Fibroblast of lung (primary cell): ENCODE data around the gene CSNK2B. TPM values are rescaled to one million over a fixed set of nuclear protein-coding genes. Genes with fewer than 3 reads are reported as not detected.

Experiments used
- DNase-seq, 2 donors: peaks; one replicate each; pipeline versions ENCODE4 v3.0.0 to v3.0.0-alpha.2; 2010; ENCODE audit warnings: low read depth in 2 of 2
- H2AFZ ChIP-seq: 2 replicates; pipeline ENCODE4 v1.5.1; 2012; ENCODE audit warnings: low read length, control low read depth, inconsistent platforms
- H3K27ac ChIP-seq: 2 replicates; pipeline ENCODE4 v1.5.1; 2011; ENCODE audit warnings: low read length, control low read depth; ENCODE audit not compliant: insufficient read depth
- H3K27me3 ChIP-seq: 2 replicates; pipeline ENCODE4 v1.5.1; 2011; ENCODE audit warnings: mild to moderate bottlenecking, low read length; ENCODE audit not compliant: control insufficient read depth, insufficient read depth
- H3K36me3 ChIP-seq: 2 replicates; pipeline ENCODE4 v1.5.1; 2011; ENCODE audit warnings: low read length; ENCODE audit not compliant: control insufficient read depth, insufficient read depth
- H3K4me1 ChIP-seq: 2 replicates; pipeline ENCODE4 v1.5.1; 2011; ENCODE audit warnings: low read length; ENCODE audit not compliant: control insufficient read depth, insufficient read depth; ENCODE audit errors: extremely low read depth
- H3K4me2 ChIP-seq: 2 replicates; pipeline ENCODE4 v1.5.1; 2011; ENCODE audit warnings: low read length, control low read depth; ENCODE audit not compliant: insufficient read depth; ENCODE audit errors: extremely low read depth
- H3K4me3 ChIP-seq, 4 experiments: fragments of 200-600 bp in 1 of 4; sonication (generic) in 1 of 4; replicated peaks in 1 of 4; 2 replicates each; pipeline ENCODE4 v1.5.1; 2011 to 2016; ENCODE audit warnings: low read length in 4 of 4, low read depth in 3 of 4, mild to moderate bottlenecking in 3 of 4, control low read depth in 2 of 4, inconsistent platforms in 1 of 4, mixed read lengths in 1 of 4; ENCODE audit not compliant: insufficient read depth in 1 of 4; ENCODE audit errors: control extremely low read depth in 1 of 4
- H3K79me2 ChIP-seq: 2 replicates; pipeline ENCODE4 v1.5.1; 2012; ENCODE audit warnings: mild to moderate bottlenecking, low read length, inconsistent platforms; ENCODE audit not compliant: control insufficient read depth, insufficient read depth
- H3K9ac ChIP-seq: 2 replicates; pipeline ENCODE4 v1.5.1; 2011; ENCODE audit warnings: mild to moderate bottlenecking, low read length, control low read depth; ENCODE audit not compliant: insufficient read depth
- H3K9me3 ChIP-seq: 2 replicates; pipeline ENCODE4 v1.5.1; 2012; ENCODE audit warnings: low read depth, low read length; ENCODE audit not compliant: control insufficient read depth, insufficient read depth
- H4K20me1 ChIP-seq: 2 replicates; pipeline ENCODE4 v1.5.1; 2011; ENCODE audit warnings: low read length; ENCODE audit not compliant: control insufficient read depth, insufficient read depth; ENCODE audit errors: extremely low read depth
- CTCF ChIP-seq, 2 donors: IDR thresholded peaks in 1 of 2; conservative IDR thresholded peaks in 1 of 2; 1 replicate in 1 of 2; 2 replicates in 1 of 2; pipeline ENCODE4 v1.5.1; 2011 to 2012; ENCODE audit warnings: low read length in 2 of 2, control low read depth in 1 of 2, inconsistent platforms in 1 of 2, low read depth in 1 of 2, mild to moderate bottlenecking in 1 of 2
- EZH2 ChIP-seq: IDR thresholded peaks from 2 replicates; pipeline ENCODE4 v1.5.1; 2012; ENCODE audit warnings: low read length, control low read depth, mild to moderate bottlenecking; ENCODE audit errors: missing control alignments
- polyA plus RNA-seq, 2 donors: library from polyadenylated mRNA; depleted of rRNA in 1 of 2; stranded (reverse) in 1 of 2; unstranded in 1 of 2; fragments of >200 nt; gene quantifications; 2 replicates each; pipeline ENCODE4 v1.2.1, GENCODE V29; 2011 to 2012; ENCODE audit warnings: missing spikeins in 1 of 2
- total RNA-seq: library from RNA; depleted of rRNA; stranded (reverse); fragments of >200 nt; gene quantifications from 2 replicates; pipeline ENCODE4 v1.2.1, GENCODE V29; 2014

Gene CSNK2B
- total and polyA plus RNA-seq, 2 donors (not counting 1 experiment from before 2014, with no cell fraction given) = 67.2 to 84.9 TPM

DNA sequence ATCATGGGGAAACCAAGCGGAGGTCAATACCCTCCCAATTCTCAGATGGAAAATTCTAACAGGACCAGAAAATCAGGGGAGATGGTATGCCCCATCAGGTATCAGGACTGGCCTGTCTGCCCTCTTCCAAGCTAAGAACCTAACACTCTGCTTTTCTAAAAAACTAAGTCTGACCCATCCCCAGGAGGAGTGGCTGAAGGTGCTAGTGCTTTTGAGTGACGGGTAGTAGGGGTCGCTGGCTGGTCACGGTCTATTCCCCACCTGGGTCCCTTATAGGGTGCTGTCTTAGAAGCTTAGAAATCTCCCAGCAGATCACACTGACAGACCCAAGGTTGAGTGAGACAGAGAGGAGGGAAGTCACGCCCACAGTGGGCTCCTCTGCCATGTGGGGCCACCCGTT is 27.7 kb downstream of the CSNK2B start:
- Histone ChIP-seq H3K9me3 (no peaks in the 10 kb centered on the region), H3K36me3 (peaks cover 21% of the 10 kb centered on the region), H2AFZ (no peak overlapping the region)

DNA sequence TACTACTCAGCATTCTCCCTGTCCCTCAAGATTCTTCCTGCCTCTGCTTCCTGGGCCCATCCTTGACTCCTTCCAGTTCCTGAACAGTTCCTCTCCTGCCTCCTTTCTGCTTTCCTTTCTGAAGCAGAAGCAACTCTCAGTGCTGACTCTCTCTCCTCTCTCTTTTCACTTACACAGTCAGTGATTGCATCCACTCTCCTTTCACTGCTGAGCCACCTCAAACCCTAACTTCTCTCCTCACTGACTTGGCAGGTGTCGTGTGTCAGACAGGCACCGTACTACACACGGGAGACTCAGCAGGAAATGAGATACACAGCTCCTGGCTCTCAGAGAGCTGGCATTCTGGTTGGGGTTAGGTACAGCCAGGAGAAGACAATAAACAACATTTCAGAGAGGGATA is 31.7 kb downstream of the CSNK2B start:
- H3K79me2 ChIP-seq = peaks cover 19% of the 10 kb centered on the region
- DNase-seq = no peak
- no peaks in the 10 kb centered on the region for H4K20me1 ChIP-seq
- TF ChIP-seq EZH2 = no peak
- TF ChIP-seq CTCF (conservative IDR thresholded peaks at IDR 0.05 in 1 of 2, IDR thresholded peaks at IDR 0.05 in 1 of 2; ENCODE audit: low read depth in 1 of 2, low read length in 2 of 2) = no peak
- no peak overlapping the region for H3K4me2 ChIP-seq
- peaks cover 10% of the 10 kb centered on the region for H3K36me3 ChIP-seq
- no peak overlapping the region for H3K9ac ChIP-seq
- H3K27ac ChIP-seq = no peak overlapping the region
- no peaks in the 10 kb centered on the region for H3K9me3 ChIP-seq
- no peak overlapping the region for H3K4me3 ChIP-seq
- H2AFZ ChIP-seq = no peak overlapping the region
- no peaks in the 10 kb centered on the region for H3K27me3 ChIP-seq
- H3K4me1 ChIP-seq = peaks cover 8% of the 10 kb centered on the region

More for the DNA sequence above, 27.7 kb downstream of the CSNK2B start:
- Histone ChIP-seq H3K79me2 (no peaks in the 10 kb centered on the region), H3K27me3 (no peaks in the 10 kb centered on the region), H3K4me3 (no peak overlapping the region), H3K27ac (no peak overlapping the region), H3K4me2 (no peak overlapping the region), H4K20me1 (no peaks in the 10 kb centered on the region), H3K9ac (no peak overlapping the region), H3K4me1 (no peaks in the 10 kb centered on the region)
- no peak for DNase-seq
- TF ChIP-seq CTCF (conservative IDR thresholded peaks at IDR 0.05 in 1 of 2, IDR thresholded peaks at IDR 0.05 in 1 of 2; ENCODE audit: low read depth in 1 of 2, low read length in 2 of 2) = no peak
- TF ChIP-seq EZH2 = no peak

DNA sequence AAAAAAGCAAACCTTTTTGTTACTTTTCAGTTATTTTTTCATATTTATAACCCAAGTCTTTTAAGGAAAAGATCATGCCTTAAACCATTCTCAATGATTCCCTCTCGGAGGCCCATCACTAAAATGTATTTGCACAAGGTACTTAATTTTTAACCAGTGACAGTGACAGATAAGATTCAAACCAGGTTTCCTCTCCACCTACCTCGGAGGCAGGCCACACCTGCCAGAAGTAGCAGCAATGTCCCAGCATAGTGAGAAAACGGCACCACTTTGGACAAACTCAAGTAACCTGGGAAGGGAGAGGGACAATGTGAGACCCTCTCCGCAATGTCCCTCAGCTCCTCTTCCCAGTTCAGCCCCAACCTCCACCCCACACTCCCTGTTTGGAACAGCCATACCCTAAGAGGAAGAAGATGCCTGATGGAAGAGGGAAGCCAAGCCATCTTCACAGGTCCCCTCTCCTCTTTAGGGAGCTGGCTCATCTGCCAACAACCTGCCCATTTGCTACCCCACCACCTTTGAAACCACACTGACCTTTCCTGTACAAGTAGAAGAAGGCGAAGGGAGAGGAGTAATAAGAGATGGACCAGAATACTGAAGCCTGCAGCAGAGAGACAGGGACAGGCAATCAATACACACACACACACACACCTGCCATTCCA is 35.0 kb downstream of the CSNK2B start:
- Histone ChIP-seq H3K27ac (no peak overlapping the region), H3K4me2 (no peak overlapping the region), H3K36me3 (no peaks in the 10 kb centered on the region), H3K4me3 (peak overlapping the region in 1 of 4 experiments; percentile 10), H4K20me1 (no peaks in the 10 kb centered on the region), H3K79me2 (peaks cover 22% of the 10 kb centered on the region), H3K27me3 (no peaks in the 10 kb centered on the region), H3K9me3 (no peaks in the 10 kb centered on the region), H2AFZ (no peak overlapping the region), H3K4me1 (peaks cover 8% of the 10 kb centered on the region), H3K9ac (no peak overlapping the region)
- TF ChIP-seq EZH2 (no peak), CTCF (conservative IDR thresholded peaks at IDR 0.05 in 1 of 2, IDR thresholded peaks at IDR 0.05 in 1 of 2; ENCODE audit: low read depth in 1 of 2, low read length in 2 of 2) (no peak)
- DNase-seq = no peak
